DOHH2 (cell line): ENCODE measurements around the gene PLCB4.

Experiments
- EZH2phosphoT487 ChIP-seq: fragments of 200-600 bp; sonication (generic); IDR thresholded peaks from 2 replicates; pipeline ENCODE4 v1.6.1; 2017; ENCODE audit warnings: borderline replicate concordance, mild to moderate bottlenecking, antibody characterized with exemption, low read length, moderate library complexity, mixed read lengths
- TF ChIP-seq, protein P1 (sequence below): fragments of 200-600 bp; sonication (generic); IDR thresholded peaks from one replicate; pipeline ENCODE4 v1.5.1; 2014; ENCODE audit warnings: antibody characterized with exemption, mild to moderate bottlenecking, low read depth, low read length; ENCODE audit not compliant: poor library complexity, severe bottlenecking

DNA sequence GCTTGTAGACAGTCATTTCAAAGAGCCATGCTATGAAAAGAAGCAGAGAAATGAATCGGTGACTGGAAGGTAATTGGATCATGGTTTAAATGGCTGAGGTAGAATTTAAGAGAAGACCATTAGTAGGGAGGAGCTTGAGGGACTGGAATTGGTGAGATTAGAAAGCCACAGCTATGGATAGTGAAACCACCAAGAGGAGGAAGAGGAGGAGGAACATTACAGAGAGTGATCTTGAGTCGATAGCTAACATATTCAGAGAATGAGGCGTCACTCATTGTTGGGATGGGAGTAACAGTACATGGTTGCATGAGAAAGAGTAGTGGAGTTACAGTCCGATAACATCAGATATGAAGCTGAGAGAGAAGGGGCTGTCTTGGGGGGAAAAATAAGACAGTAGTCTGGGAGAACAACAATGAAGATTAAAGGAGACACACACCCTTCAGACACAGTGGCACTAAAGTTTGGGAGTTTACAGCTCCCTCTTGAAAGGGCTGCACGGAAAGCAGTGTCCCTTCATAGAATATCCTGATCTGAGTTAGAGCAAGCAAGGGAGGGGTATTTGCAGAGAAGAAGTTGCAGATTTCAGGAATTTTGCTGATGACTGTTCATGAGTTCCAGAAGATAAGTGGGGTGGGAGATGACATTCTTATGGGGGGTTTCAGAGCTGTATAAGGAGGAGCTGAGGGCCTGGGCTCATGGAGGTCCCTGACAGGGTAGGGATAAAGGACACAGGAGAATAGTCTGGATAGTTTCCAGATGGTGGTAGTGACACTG lies 430.4 kb downstream of the PLCB4 start:
- no peak for TF ChIP-seq EZH2phosphoT487
- TF ChIP-seq, protein P1, sequence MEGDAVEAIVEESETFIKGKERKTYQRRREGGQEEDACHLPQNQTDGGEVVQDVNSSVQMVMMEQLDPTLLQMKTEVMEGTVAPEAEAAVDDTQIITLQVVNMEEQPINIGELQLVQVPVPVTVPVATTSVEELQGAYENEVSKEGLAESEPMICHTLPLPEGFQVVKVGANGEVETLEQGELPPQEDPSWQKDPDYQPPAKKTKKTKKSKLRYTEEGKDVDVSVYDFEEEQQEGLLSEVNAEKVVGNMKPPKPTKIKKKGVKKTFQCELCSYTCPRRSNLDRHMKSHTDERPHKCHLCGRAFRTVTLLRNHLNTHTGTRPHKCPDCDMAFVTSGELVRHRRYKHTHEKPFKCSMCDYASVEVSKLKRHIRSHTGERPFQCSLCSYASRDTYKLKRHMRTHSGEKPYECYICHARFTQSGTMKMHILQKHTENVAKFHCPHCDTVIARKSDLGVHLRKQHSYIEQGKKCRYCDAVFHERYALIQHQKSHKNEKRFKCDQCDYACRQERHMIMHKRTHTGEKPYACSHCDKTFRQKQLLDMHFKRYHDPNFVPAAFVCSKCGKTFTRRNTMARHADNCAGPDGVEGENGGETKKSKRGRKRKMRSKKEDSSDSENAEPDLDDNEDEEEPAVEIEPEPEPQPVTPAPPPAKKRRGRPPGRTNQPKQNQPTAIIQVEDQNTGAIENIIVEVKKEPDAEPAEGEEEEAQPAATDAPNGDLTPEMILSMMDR, result no peak
